ENCODE measurements around the gene SIX6. TPM values are rescaled to one million over a fixed set of nuclear protein-coding genes. Genes with fewer than 3 reads are reported as not detected.

Gene SIX6
- total RNA-seq, 3 donors from 2014 or later, result not detected

GRCh38 chr14:60488175-60488574 is 20.8 kb upstream of the SIX6 start:
- no peaks in the 10 kb centered on the region for H3K9me3 ChIP-seq
- intact Hi-C loops (cut with DNase I, micrococcal nuclease), result no loop called here
- ATAC-seq, result no peak
- TF ChIP-seq CTCF (IDR thresholded peaks at IDR 0.05), result no peak
- no peaks in the 10 kb centered on the region for H3K36me3 ChIP-seq (ENCODE audit: low read depth)
- no peaks in the 10 kb centered on the region for H3K4me1 ChIP-seq (ENCODE audit: low read depth)
- DNase-seq, result no peak
- no peak overlapping the region for H3K4me3 ChIP-seq

- TF ChIP-seq CTCF (IDR thresholded peaks at IDR 0.05), result no peak
- H3K9me3 ChIP-seq, result no peaks in the 10 kb centered on the region
- DNase-seq (no peak), ATAC-seq (no peak)
- intact Hi-C loops (cut with DNase I, micrococcal nuclease), result no loop called here
- no peak overlapping the region for H3K4me3 ChIP-seq
- no peaks in the 10 kb centered on the region for H3K36me3 ChIP-seq (ENCODE audit: low read depth)
- H3K4me1 ChIP-seq (ENCODE audit: low read depth), result no peaks in the 10 kb centered on the region
Observed at GRCh38 chr14:60490270-60490669, 18.7 kb upstream of the SIX6 start.

GRCh38 chr14:60495946-60496345 is 13.0 kb upstream of the SIX6 start:
- H3K4me3 ChIP-seq, result no peak overlapping the region
- TF ChIP-seq CTCF (IDR thresholded peaks at IDR 0.05), result no peak
- H3K9me3 ChIP-seq, result no peaks in the 10 kb centered on the region
- no peak for DNase-seq
- intact Hi-C loops (cut with DNase I, micrococcal nuclease), result no loop called here
- no peak for ATAC-seq
- no peaks in the 10 kb centered on the region for H3K4me1 ChIP-seq (ENCODE audit: low read depth)
- no peaks in the 10 kb centered on the region for H3K36me3 ChIP-seq (ENCODE audit: low read depth)

- no peak for ATAC-seq
- no peak for TF ChIP-seq CTCF (IDR thresholded peaks at IDR 0.05)
- H3K36me3 ChIP-seq (ENCODE audit: low read depth), result no peaks in the 10 kb centered on the region
Observed at GRCh38 chr14:60502541-60502940, 6.4 kb upstream of the SIX6 start.

GRCh38 chr14:60505448-60505847 is 3.5 kb upstream of the SIX6 start:
- Histone ChIP-seq H3K36me3 (ENCODE audit: low read depth) (no peaks in the 10 kb centered on the region), H3K9me3 (no peaks in the 10 kb centered on the region), H3K4me1 (ENCODE audit: low read depth) (no peaks in the 10 kb centered on the region), H3K4me3 (no peak overlapping the region)
- ATAC-seq (no peak), DNase-seq (no peak)
- intact Hi-C loops (cut with DNase I, micrococcal nuclease), result no loop called here
- no peak for TF ChIP-seq CTCF (IDR thresholded peaks at IDR 0.05)

More at GRCh38 chr14:60502541-60502940, 6.4 kb upstream of the SIX6 start:
- intact Hi-C loops (cut with DNase I, micrococcal nuclease), result no loop called here
- Histone ChIP-seq H3K4me3 (no peak overlapping the region), H3K4me1 (ENCODE audit: low read depth) (no peaks in the 10 kb centered on the region), H3K9me3 (no peaks in the 10 kb centered on the region)
- no peak for DNase-seq

GRCh38 chr14:60506010-60506409 is 2.9 kb upstream of the SIX6 start:
- no peak for TF ChIP-seq CTCF (IDR thresholded peaks at IDR 0.05)
- Histone ChIP-seq H3K4me1 (ENCODE audit: low read depth) (no peaks in the 10 kb centered on the region), H3K4me3 (no peak overlapping the region), H3K36me3 (ENCODE audit: low read depth) (no peaks in the 10 kb centered on the region), H3K9me3 (no peaks in the 10 kb centered on the region)
- DNase-seq (no peak), ATAC-seq (no peak)
- intact Hi-C loops (cut with DNase I, micrococcal nuclease), result no loop called here
